NCI-H1105 (cell line): ENCODE results near the gene PRR11.
"Not testable (repeated sequence)": the region's sequence is repeated elsewhere in the genome, so short reads cannot be mapped to it uniquely, and the experiment has no call there.

Source experiments
- DNase-seq: peaks from one replicate; lab custom pipeline; 2025; lab: John Stamatoyannopoulos, UW

The PRR11 gene

GRCh38 chr17:59155439-59156177 is at the start of gene PRR11:
Gene PRR11, plus strand, starts transcription at chr17:59155746. Its CDS starts 14,007 bp downstream, at chr17:59169753.
- DNase-seq: peak; percentile 100

GRCh38 chr17:59105852-59106462 is 49.6 kb upstream of the PRR11 start:
- peak; percentile 69 for DNase-seq

GRCh38 chr17:59106463-59107305 is 48.9 kb upstream of the PRR11 start, which contains the start of gene TRIM37:
Gene TRIM37, minus strand, starts transcription at chr17:59106880. Its CDS starts 419 bp downstream, at chr17:59106461.
- DNase-seq: peak; percentile 97

GRCh38 chr17:59107306-59107670 is 48.3 kb upstream of the PRR11 start:
- peak; percentile 42 for DNase-seq

GRCh38 chr17:59108400-59109102 is 47.0 kb upstream of the PRR11 start:
- DNase-seq: no peak

GRCh38 chr17:59110973-59111372 is 44.6 kb upstream of the PRR11 start:
- DNase-seq: no peak

- no peak for DNase-seq
These were observed 44.0 kb upstream of the PRR11 start for GRCh38 chr17:59111539-59111938.

GRCh38 chr17:59115474-59115873 is 40.1 kb upstream of the PRR11 start:
- DNase-seq: no peak

GRCh38 chr17:59121901-59122480 is 33.6 kb upstream of the PRR11 start:
- DNase-seq: no peak

GRCh38 chr17:59124665-59125064 is 30.9 kb upstream of the PRR11 start:
- no peak for DNase-seq

- DNase-seq: no peak
These were observed 28.6 kb upstream of the PRR11 start for GRCh38 chr17:59126809-59127417.

GRCh38 chr17:59129814-59130213 is 25.7 kb upstream of the PRR11 start:
- no peak for DNase-seq

GRCh38 chr17:59131131-59131530 is 24.4 kb upstream of the PRR11 start:
- no peak for DNase-seq

- not testable (repeated sequence) for DNase-seq
These were observed 17.2 kb upstream of the PRR11 start for GRCh38 chr17:59138339-59138738.

- DNase-seq: no peak
These were observed 15.6 kb upstream of the PRR11 start for GRCh38 chr17:59139939-59140338.

- DNase-seq: no peak
These were observed 13.7 kb upstream of the PRR11 start for GRCh38 chr17:59141860-59142259.

- no peak for DNase-seq
These were observed 9.9 kb upstream of the PRR11 start for GRCh38 chr17:59145571-59146096.

- DNase-seq: no peak
These were observed 6.5 kb upstream of the PRR11 start for GRCh38 chr17:59149051-59149450.

GRCh38 chr17:59149841-59150511 is 5.6 kb upstream of the PRR11 start:
- DNase-seq: no peak

GRCh38 chr17:59151006-59151405 is 4.5 kb upstream of the PRR11 start:
- DNase-seq: no peak
